WTC11 (cell line): ENCODE measurements around the gene PIP4K2C.
"Not testable (repeated sequence)": the region's sequence is repeated elsewhere in the genome, so short reads cannot be mapped to it uniquely, and the experiment has no call there.

Experiments used
- ESRRA ChIP-seq: sonication (generic); formaldehyde crosslinking; IDR thresholded peaks from 2 replicates; pipeline ENCODE4 v1.8.1; 2022; ENCODE audit warnings: mild to moderate bottlenecking, missing genetic modification reagents, borderline replicate concordance
- TF ChIP-seq, protein P1 (sequence below): fragments of 200-600 bp; IDR thresholded peaks from 2 replicates; pipeline ENCODE4 v1.8.0; 2022; ENCODE audit warnings: antibody characterized with exemption
- TF ChIP-seq, protein P2 (sequence below): sonication (generic); formaldehyde crosslinking; IDR thresholded peaks from 2 replicates; pipeline ENCODE4 v1.8.0; 2022; ENCODE audit warnings: mild to moderate bottlenecking, missing genetic modification reagents

DNA sequence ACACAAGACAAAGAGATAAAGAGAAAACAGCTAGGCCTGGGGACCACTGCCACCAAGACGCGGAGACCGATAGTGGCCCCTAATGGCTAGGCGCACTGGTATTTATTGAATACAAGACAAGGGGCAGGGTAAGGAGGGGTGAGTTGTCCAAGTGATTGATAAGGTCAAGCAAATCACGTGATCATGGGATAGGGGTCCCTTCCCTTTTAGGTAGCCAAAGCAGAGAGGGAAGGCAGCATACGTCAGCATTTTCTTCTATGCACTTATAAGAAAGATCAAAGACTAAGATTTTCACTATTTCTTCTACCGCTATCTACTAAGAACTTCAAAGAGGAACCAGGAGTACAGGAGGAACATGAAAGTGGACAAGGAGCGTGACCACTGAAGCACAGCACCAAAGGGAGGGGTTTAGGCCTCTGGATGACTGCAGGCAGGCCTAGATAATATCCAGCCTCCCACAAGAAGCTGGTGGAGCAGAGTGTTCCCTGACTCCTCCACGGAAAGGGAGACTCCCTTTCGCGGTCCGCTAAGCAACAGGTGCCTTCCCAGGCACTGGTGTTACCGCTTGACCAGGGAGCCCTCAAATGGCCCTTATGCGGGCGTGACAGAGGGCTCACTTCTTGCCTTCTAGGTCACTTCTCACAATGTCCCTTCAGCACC is 1.9 kb upstream of the PIP4K2C start:
- TF ChIP-seq, protein P1, sequence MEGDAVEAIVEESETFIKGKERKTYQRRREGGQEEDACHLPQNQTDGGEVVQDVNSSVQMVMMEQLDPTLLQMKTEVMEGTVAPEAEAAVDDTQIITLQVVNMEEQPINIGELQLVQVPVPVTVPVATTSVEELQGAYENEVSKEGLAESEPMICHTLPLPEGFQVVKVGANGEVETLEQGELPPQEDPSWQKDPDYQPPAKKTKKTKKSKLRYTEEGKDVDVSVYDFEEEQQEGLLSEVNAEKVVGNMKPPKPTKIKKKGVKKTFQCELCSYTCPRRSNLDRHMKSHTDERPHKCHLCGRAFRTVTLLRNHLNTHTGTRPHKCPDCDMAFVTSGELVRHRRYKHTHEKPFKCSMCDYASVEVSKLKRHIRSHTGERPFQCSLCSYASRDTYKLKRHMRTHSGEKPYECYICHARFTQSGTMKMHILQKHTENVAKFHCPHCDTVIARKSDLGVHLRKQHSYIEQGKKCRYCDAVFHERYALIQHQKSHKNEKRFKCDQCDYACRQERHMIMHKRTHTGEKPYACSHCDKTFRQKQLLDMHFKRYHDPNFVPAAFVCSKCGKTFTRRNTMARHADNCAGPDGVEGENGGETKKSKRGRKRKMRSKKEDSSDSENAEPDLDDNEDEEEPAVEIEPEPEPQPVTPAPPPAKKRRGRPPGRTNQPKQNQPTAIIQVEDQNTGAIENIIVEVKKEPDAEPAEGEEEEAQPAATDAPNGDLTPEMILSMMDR: not testable (repeated sequence)
- TF ChIP-seq, protein P2, sequence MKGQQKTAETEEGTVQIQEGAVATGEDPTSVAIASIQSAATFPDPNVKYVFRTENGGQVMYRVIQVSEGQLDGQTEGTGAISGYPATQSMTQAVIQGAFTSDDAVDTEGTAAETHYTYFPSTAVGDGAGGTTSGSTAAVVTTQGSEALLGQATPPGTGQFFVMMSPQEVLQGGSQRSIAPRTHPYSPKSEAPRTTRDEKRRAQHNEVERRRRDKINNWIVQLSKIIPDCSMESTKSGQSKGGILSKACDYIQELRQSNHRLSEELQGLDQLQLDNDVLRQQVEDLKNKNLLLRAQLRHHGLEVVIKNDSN: not testable (repeated sequence)
- TF ChIP-seq ESRRA (CRISPR knock-in tag): not testable (repeated sequence)
